ENCODE data around the gene C10orf143.
A peak's percentile ranks its signal among the peaks of the same experiment; 100 is the strongest.

The C10orf143 gene

GRCh38 chr10:130023454-130024230 lies 87.0 kb downstream of the C10orf143 start:
- Histone ChIP-seq H3K4me3 (ENCODE audit: low read length in 2 of 2) (no peak overlapping the region), H3K79me1 (ENCODE audit: low read depth, low read length) (no peaks in the 10 kb centered on the region), H2BK5ac (ENCODE audit: low read length) (no peak overlapping the region), H3K9me3 (replicated peaks in 1 of 2; ENCODE audit: control insufficient read depth in 2 of 2, insufficient read depth in 1 of 2, low read depth in 1 of 2, low read length in 2 of 2) (no peaks in the 10 kb centered on the region), H4K91ac (ENCODE audit: low read depth, low read length, poor library complexity) (no peak overlapping the region), H2BK120ac (ENCODE audit: low read depth, low read length) (no peak overlapping the region), H2BK15ac (ENCODE audit: low read length) (peak overlapping the region; percentile 77), H2AFZ (ENCODE audit: low read length) (no peak overlapping the region), H3K36me3 (replicated peaks in 1 of 2; ENCODE audit: control insufficient read depth in 2 of 2, insufficient read depth in 2 of 2, low read length in 2 of 2) (no peaks in the 10 kb centered on the region), H3K9ac (ENCODE audit: low read depth, low read length, poor library complexity) (no peak overlapping the region), H2BK12ac (ENCODE audit: low read length) (no peak overlapping the region), H3K4me2 (ENCODE audit: insufficient read depth, low read length, poor library complexity, severe bottlenecking) (no peak overlapping the region), H4K8ac (ENCODE audit: low read depth, low read length) (no peak overlapping the region), H2AK5ac (ENCODE audit: low read depth, low read length) (peak overlapping the region; percentile 65), H3K27me3 (ENCODE audit: control insufficient read depth in 3 of 3, insufficient read depth in 3 of 3, low read depth in 1 of 3, low read length in 3 of 3) (peaks cover 0 to 4% (median 0%) of the 10 kb centered on the region in 3 experiments), H3K4ac (ENCODE audit: low read length) (no peak overlapping the region), H3K27ac (replicated peaks; ENCODE audit: low read length) (no peak overlapping the region), H3K18ac (ENCODE audit: low read length) (peak overlapping the region; percentile 83), H3K23ac (ENCODE audit: low read depth, low read length, poor library complexity) (peak overlapping the region; percentile 52), H3K14ac (ENCODE audit: low read length) (peak overlapping the region; percentile 79), H3K4me1 (ENCODE audit: control insufficient read depth in 2 of 2, insufficient read depth in 1 of 2, low read depth in 1 of 2, low read length in 2 of 2) (no peaks in the 10 kb centered on the region)
- no CpG with 5 or more reads among the region's 19 CpGs for WGBS, 2 donors (ENCODE audit: extremely low coverage in 2 of 2, insufficient read length in 2 of 2, insufficient replicate concordance in 1 of 2)
- no peak for DNase-seq (ENCODE audit: low spot score)

- Histone ChIP-seq H2BK120ac (ENCODE audit: low read depth, low read length) (no peak overlapping the region), H2BK15ac (ENCODE audit: low read length) (no peak overlapping the region), H3K14ac (ENCODE audit: low read length) (no peak overlapping the region)
Observed at GRCh38 chr10:130022511-130023299, 87.9 kb downstream of the C10orf143 start.

GRCh38 chr10:130022086-130022485 lies 88.5 kb downstream of the C10orf143 start:
- Histone ChIP-seq H3K4me1 (ENCODE audit: control insufficient read depth in 2 of 2, insufficient read depth in 1 of 2, low read depth in 1 of 2, low read length in 2 of 2) (no peaks in the 10 kb centered on the region), H4K8ac (ENCODE audit: low read depth, low read length) (no peak overlapping the region), H2BK5ac (ENCODE audit: low read length) (no peak overlapping the region), H3K23ac (ENCODE audit: low read depth, low read length, poor library complexity) (no peak overlapping the region), H3K27ac (replicated peaks; ENCODE audit: low read length) (no peak overlapping the region), H3K4me2 (ENCODE audit: insufficient read depth, low read length, poor library complexity, severe bottlenecking) (no peak overlapping the region), H3K79me1 (ENCODE audit: low read depth, low read length) (no peaks in the 10 kb centered on the region), H3K4ac (ENCODE audit: low read length) (no peak overlapping the region), H3K36me3 (replicated peaks in 1 of 2; ENCODE audit: control insufficient read depth in 2 of 2, insufficient read depth in 2 of 2, low read length in 2 of 2) (no peaks in the 10 kb centered on the region), H2BK120ac (ENCODE audit: low read depth, low read length) (no peak overlapping the region), H3K27me3 (ENCODE audit: control insufficient read depth in 3 of 3, insufficient read depth in 3 of 3, low read depth in 1 of 3, low read length in 3 of 3) (peaks cover 0 to 4% (median 0%) of the 10 kb centered on the region in 3 experiments), H3K18ac (ENCODE audit: low read length) (no peak overlapping the region), H3K9me3 (replicated peaks in 1 of 2; ENCODE audit: control insufficient read depth in 2 of 2, insufficient read depth in 1 of 2, low read depth in 1 of 2, low read length in 2 of 2) (no peaks in the 10 kb centered on the region), H3K4me3 (ENCODE audit: low read length in 2 of 2) (no peak overlapping the region), H2AK5ac (ENCODE audit: low read depth, low read length) (no peak overlapping the region), H3K14ac (ENCODE audit: low read length) (no peak overlapping the region), H2BK15ac (ENCODE audit: low read length) (no peak overlapping the region), H2BK12ac (ENCODE audit: low read length) (no peak overlapping the region), H3K9ac (ENCODE audit: low read depth, low read length, poor library complexity) (no peak overlapping the region), H4K91ac (ENCODE audit: low read depth, low read length, poor library complexity) (no peak overlapping the region), H2AFZ (ENCODE audit: low read length) (no peak overlapping the region)
- no peak for DNase-seq (ENCODE audit: low spot score)
- WGBS, 2 donors (ENCODE audit: extremely low coverage in 2 of 2, insufficient read length in 2 of 2, insufficient replicate concordance in 1 of 2), result no CpG with 5 or more reads among the region's 6 CpGs

More at GRCh38 chr10:130022511-130023299, 87.9 kb downstream of the C10orf143 start:
- Histone ChIP-seq H2AK5ac (ENCODE audit: low read depth, low read length) (peak overlapping the region; percentile 68), H2AFZ (ENCODE audit: low read length) (no peak overlapping the region), H3K18ac (ENCODE audit: low read length) (peak overlapping the region; percentile 53), H4K8ac (ENCODE audit: low read depth, low read length) (no peak overlapping the region), H3K4me3 (ENCODE audit: low read length in 2 of 2) (no peak overlapping the region), H4K91ac (ENCODE audit: low read depth, low read length, poor library complexity) (no peak overlapping the region), H3K79me1 (ENCODE audit: low read depth, low read length) (no peaks in the 10 kb centered on the region), H2BK12ac (ENCODE audit: low read length) (no peak overlapping the region), H3K27me3 (ENCODE audit: control insufficient read depth in 3 of 3, insufficient read depth in 3 of 3, low read depth in 1 of 3, low read length in 3 of 3) (peaks cover 0 to 4% (median 0%) of the 10 kb centered on the region in 3 experiments), H3K27ac (replicated peaks; ENCODE audit: low read length) (no peak overlapping the region), H3K4me2 (ENCODE audit: insufficient read depth, low read length, poor library complexity, severe bottlenecking) (no peak overlapping the region), H3K9me3 (replicated peaks in 1 of 2; ENCODE audit: control insufficient read depth in 2 of 2, insufficient read depth in 1 of 2, low read depth in 1 of 2, low read length in 2 of 2) (no peaks in the 10 kb centered on the region), H2BK5ac (ENCODE audit: low read length) (no peak overlapping the region), H3K36me3 (replicated peaks in 1 of 2; ENCODE audit: control insufficient read depth in 2 of 2, insufficient read depth in 2 of 2, low read length in 2 of 2) (no peaks in the 10 kb centered on the region), H3K4me1 (ENCODE audit: control insufficient read depth in 2 of 2, insufficient read depth in 1 of 2, low read depth in 1 of 2, low read length in 2 of 2) (no peaks in the 10 kb centered on the region), H3K23ac (ENCODE audit: low read depth, low read length, poor library complexity) (no peak overlapping the region), H3K9ac (ENCODE audit: low read depth, low read length, poor library complexity) (no peak overlapping the region), H3K4ac (ENCODE audit: low read length) (no peak overlapping the region)
- no peak for DNase-seq (ENCODE audit: low spot score)
- WGBS, 2 donors (ENCODE audit: extremely low coverage in 2 of 2, insufficient read length in 2 of 2, insufficient replicate concordance in 1 of 2), result no CpG with 5 or more reads among the region's 28 CpGs

GRCh38 chr10:130021383-130021950 lies 89.2 kb downstream of the C10orf143 start:
- Histone ChIP-seq H3K9me3 (replicated peaks in 1 of 2; ENCODE audit: control insufficient read depth in 2 of 2, insufficient read depth in 1 of 2, low read depth in 1 of 2, low read length in 2 of 2) (no peaks in the 10 kb centered on the region), H2AFZ (ENCODE audit: low read length) (no peak overlapping the region), H2BK12ac (ENCODE audit: low read length) (no peak overlapping the region), H3K27me3 (ENCODE audit: control insufficient read depth in 3 of 3, insufficient read depth in 3 of 3, low read depth in 1 of 3, low read length in 3 of 3) (peaks cover 0 to 4% (median 0%) of the 10 kb centered on the region in 3 experiments), H3K4me2 (ENCODE audit: insufficient read depth, low read length, poor library complexity, severe bottlenecking) (no peak overlapping the region), H3K23ac (ENCODE audit: low read depth, low read length, poor library complexity) (no peak overlapping the region), H3K9ac (ENCODE audit: low read depth, low read length, poor library complexity) (no peak overlapping the region), H3K27ac (replicated peaks; ENCODE audit: low read length) (no peak overlapping the region), H4K8ac (ENCODE audit: low read depth, low read length) (no peak overlapping the region), H2BK5ac (ENCODE audit: low read length) (no peak overlapping the region), H3K79me1 (ENCODE audit: low read depth, low read length) (no peaks in the 10 kb centered on the region), H2AK5ac (ENCODE audit: low read depth, low read length) (no peak overlapping the region), H2BK120ac (ENCODE audit: low read depth, low read length) (no peak overlapping the region), H3K4me1 (ENCODE audit: control insufficient read depth in 2 of 2, insufficient read depth in 1 of 2, low read depth in 1 of 2, low read length in 2 of 2) (no peaks in the 10 kb centered on the region), H3K14ac (ENCODE audit: low read length) (no peak overlapping the region), H3K4ac (ENCODE audit: low read length) (no peak overlapping the region), H4K91ac (ENCODE audit: low read depth, low read length, poor library complexity) (no peak overlapping the region), H3K4me3 (ENCODE audit: low read length in 2 of 2) (no peak overlapping the region), H2BK15ac (ENCODE audit: low read length) (no peak overlapping the region), H3K36me3 (replicated peaks in 1 of 2; ENCODE audit: control insufficient read depth in 2 of 2, insufficient read depth in 2 of 2, low read length in 2 of 2) (no peaks in the 10 kb centered on the region), H3K18ac (ENCODE audit: low read length) (no peak overlapping the region)
- no peak for DNase-seq (ENCODE audit: low spot score)
- WGBS, 2 donors (ENCODE audit: extremely low coverage in 2 of 2, insufficient read length in 2 of 2, insufficient replicate concordance in 1 of 2), result no CpG with 5 or more reads among the region's 12 CpGs
